GM18508 (cell line): Measurements from ENCODE around the gene DMC1.
"Not testable (repeated sequence)": the region's sequence is repeated elsewhere in the genome, so short reads cannot be mapped to it uniquely, and the experiment has no call there.

ENCODE experiments used
- ATAC-seq: cut with Tn5 transposase; IDR thresholded peaks from one replicate; pipeline ENCODE4 v1.9.1; 2021; ENCODE audit warnings: moderate number of reproducible peaks; ENCODE audit not compliant: insufficient read depth, unreplicated experiment

Gene DMC1

DNA sequence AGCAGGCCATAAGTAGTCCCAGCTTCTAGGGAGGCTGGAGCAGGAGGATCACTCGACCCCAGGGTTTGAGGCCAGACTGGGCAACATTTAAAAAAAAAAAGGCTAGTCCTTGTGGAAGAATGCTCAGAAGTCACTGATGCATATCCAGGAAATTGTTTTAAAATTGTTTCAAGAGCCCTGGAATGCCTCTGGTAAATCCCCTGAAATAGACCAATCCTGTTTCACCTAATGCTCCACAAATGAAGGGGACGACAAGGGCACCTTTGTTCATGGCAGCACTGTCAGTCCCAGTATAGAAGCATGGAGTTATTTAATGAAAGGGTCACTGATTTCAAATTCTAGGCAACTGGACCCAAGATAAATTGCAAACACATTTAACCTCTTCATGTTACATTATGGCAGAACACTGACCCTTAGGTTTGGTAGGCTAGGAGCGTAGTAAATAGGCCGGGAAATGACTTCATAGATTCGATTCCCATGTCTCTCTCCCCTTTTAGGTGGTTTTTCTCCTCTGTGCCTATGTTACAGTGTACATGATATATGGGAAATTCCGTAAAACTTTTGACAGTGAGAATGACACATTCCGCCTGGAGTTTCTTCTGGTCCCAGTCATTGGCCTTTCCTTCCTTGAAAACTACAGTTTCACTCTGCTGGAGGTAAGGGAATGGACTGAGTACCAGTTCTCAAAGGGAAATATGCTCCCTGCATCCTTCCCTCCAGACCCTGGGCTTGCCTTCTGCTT is 90.7 kb downstream of the DMC1 start:
- ATAC-seq, result no peak

DNA sequence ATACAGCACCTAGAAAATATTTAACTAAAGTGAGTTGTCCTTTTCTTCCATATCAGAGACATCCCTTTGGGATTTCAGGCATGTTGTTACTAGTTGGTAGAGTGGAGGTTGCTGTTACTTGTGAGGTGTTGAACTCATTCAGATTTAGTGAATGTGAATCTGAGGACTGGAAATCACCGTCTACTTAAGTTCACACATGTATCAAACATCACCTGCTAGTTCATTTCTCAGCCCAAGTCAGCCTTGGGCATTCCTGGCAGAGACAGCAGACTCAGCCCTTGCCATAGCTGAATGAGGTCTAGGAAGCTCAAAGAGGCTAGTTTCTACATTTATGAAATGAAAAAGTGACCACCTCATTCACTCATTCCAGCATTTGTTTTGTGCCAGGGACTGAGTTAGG is 92.4 kb downstream of the DMC1 start:
- no peak for ATAC-seq

DNA sequence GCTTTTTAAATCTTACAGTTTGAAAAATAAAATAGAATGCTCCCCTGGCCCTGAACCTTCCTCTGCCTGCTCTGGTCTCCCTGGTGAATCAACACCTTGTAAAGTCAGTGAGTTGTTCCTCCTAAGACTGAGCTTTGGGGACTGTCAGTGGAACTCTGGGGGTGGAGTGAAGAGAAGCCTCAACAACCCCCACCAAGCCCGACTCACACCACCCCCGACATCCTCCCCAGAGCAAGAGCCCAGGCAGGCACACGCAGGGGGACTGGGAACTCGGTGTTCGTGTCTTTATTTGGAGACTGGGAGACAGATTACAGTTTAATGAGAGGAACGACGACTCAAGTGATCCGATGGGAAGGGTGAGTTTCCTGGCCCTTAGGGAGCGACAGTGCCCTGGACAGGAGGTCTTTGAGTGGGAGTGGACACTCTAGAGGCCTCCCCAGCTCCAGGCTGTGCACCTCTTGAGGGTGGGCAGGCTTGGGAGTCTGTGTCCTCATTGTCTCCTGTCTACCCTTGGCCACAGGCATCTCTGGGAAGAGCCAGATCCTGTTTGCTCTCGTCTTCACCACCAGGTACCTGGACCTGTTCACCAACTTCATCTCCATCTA is 95.9 kb downstream of the DMC1 start:
- ATAC-seq, result no peak

DNA sequence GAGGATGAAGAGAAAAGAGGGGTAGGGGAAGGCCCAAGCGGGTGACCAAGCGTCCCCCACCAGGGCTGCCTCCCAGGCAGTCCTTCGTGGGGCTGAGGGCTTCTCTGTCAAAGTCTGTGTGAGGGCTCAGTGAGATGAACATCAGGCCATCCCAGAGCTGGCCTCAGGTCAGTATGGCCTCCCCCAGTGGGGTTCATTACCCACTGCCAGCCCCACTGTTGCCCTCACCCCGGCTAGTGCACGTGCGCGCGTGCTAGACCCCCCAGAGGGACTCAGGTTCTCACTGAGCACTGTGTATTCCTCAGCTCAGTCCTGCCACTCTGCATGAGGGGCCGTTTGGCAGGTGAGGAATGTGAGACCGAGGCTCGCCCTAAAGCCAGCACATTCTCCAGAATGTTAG is 98.7 kb downstream of the DMC1 start:
- no peak for ATAC-seq

DNA sequence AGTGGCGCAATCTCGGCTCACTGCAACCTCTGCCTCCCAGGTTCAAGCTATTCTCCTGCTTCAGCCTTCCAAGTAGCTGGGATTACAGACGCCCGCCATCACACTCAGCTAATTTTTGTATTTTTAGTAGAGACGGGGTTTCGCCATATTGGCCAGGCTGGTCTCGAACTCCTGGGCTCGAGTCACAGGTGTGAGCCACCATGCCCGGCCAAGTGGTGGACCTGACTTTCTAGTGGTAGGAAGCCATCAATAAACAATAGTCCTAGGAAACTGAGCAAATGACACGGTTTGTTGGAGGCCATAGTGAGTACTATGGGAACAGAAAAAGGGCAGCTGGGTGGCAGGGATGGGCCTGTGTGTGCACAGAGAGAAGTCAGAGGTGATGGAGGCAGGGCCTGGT is 99.8 kb downstream of the DMC1 start:
- not testable (repeated sequence) for ATAC-seq

DNA sequence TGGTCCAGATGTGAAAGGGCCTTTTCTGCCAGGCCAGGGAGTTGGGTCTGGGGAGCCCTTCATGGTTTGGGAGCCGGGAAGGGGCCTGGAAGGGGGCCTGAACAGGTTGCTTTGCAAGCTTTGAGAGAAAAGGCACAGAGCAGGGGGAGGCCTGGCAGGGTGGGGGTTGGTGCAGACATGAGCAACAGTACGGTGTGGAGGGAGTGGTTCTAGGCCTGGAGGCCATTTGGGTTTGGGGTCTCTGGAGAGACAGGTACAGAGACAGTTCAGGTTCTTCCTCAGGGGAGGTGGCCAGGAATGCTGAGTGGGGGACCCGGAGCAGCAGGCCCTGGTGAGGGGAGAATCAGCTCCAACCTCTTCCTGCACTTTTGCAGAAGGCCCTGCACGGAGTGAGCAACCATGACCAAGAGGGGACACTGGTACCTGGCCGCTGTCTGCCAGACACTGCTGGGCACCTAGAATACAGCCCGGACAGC is 100.6 kb downstream of the DMC1 start:
- no peak for ATAC-seq
